Stimulated activated CD8-positive, alpha-beta memory T cell treated with anti-CD3 and anti-CD28 coated beads, Interleukin-12 subunit alpha, Interleukin-12 subunit beta, amount 100 ng/mL, for 1 hour (primary cell): Measurements from ENCODE around the gene TDRD6.

Source experiments
- DNase-seq: peaks from one replicate; pipeline ENCODE4 v3.0.0-alpha.2; 2020; ENCODE audit warnings: low read depth

Gene TDRD6

GRCh38 chr6:46688117-46688965 is 656 bp downstream of the TDRD6 start:
- no peak for DNase-seq

GRCh38 chr6:46688966-46689335 is 1.3 kb downstream of the TDRD6 start:
- DNase-seq: no peak

- no peak for DNase-seq
Observed at GRCh38 chr6:46689657-46690056, 2.0 kb downstream of the TDRD6 start.

- no peak for DNase-seq
Observed at GRCh38 chr6:46690141-46690755, 2.6 kb downstream of the TDRD6 start.

GRCh38 chr6:46690911-46691451 is 3.3 kb downstream of the TDRD6 start:
- DNase-seq: no peak

- DNase-seq: no peak
Observed at GRCh38 chr6:46699970-46700369, 12.3 kb downstream of the TDRD6 start.

- no peak for DNase-seq
Observed at GRCh38 chr6:46704562-46704961, 16.9 kb downstream of the TDRD6 start.

- no peak for DNase-seq
Observed at GRCh38 chr6:46706464-46706863, 18.8 kb downstream of the TDRD6 start.

- no peak for DNase-seq
Observed at GRCh38 chr6:46711491-46711890, 23.8 kb downstream of the TDRD6 start.

- no peak for DNase-seq
Observed at GRCh38 chr6:46715141-46715540, 27.5 kb downstream of the TDRD6 start.

GRCh38 chr6:46719099-46719498 is 31.4 kb downstream of the TDRD6 start:
- no peak for DNase-seq

- DNase-seq: no peak
Observed at GRCh38 chr6:46720401-46720800, 32.7 kb downstream of the TDRD6 start.

- no peak for DNase-seq
Observed at GRCh38 chr6:46729787-46730326, 42.2 kb downstream of the TDRD6 start.

- DNase-seq: no peak
Observed at GRCh38 chr6:46730921-46731461, 43.3 kb downstream of the TDRD6 start.

GRCh38 chr6:46733341-46733801 is 45.7 kb downstream of the TDRD6 start:
- no peak for DNase-seq

GRCh38 chr6:46734867-46735719 is 47.4 kb downstream of the TDRD6 start, which contains the start of gene PLA2G7:
PLA2G7 (minus strand) TSS chr6:46735375; CDS start chr6:46722891, 12,484 bp downstream.
- no peak for DNase-seq

- no peak for DNase-seq
Observed at GRCh38 chr6:46735720-46736031, 48.0 kb downstream of the TDRD6 start.

GRCh38 chr6:46736906-46737305 is 49.2 kb downstream of the TDRD6 start:
- DNase-seq: no peak

GRCh38 chr6:46741482-46741881 is 53.8 kb downstream of the TDRD6 start:
- DNase-seq: no peak

GRCh38 chr6:46741910-46742309 is 54.2 kb downstream of the TDRD6 start:
- no peak for DNase-seq

GRCh38 chr6:46743425-46744158 is 55.9 kb downstream of the TDRD6 start:
- no peak for DNase-seq
